LNCaP clone FGC (cell line): ENCODE data around the gene CEP85L.

Experiments used
- DNase-seq: peaks from one replicate; pipeline ENCODE4 v3.0.0-alpha.2; 2011; ENCODE audit warnings: low read depth
- H3K4me3 ChIP-seq: 2 replicates; pipeline ENCODE4 v1.5.1; 2011; ENCODE audit warnings: mild to moderate bottlenecking, low read depth, low read length, control low read depth
- TF ChIP-seq, protein P1 (sequence below): IDR thresholded peaks from 2 replicates; pipeline ENCODE4 v1.5.1; 2012; ENCODE audit warnings: mild to moderate bottlenecking; ENCODE audit not compliant: control insufficient read depth, insufficient read depth; ENCODE audit errors: extremely low read depth

Gene CEP85L

DNA sequence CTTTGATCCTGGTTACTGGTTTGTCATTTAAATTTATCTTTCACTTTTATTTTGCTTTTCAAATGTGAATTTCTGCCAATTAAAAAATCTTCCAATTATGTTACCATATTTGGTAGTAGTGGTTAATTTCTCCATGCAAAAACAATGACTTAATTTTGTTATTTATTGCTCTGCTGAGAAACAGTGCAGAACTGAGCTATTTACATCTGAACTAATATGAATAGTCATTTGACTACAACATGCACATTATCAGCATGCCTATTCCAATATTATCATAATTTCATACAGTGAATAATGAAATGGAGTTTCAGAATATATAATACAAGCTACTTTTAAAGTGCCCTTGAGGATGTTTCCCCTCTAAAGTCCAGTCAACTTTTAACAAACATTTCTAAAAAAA is 102.8 kb downstream of the CEP85L start:
- DNase-seq, result no peak
- TF ChIP-seq, protein P1, sequence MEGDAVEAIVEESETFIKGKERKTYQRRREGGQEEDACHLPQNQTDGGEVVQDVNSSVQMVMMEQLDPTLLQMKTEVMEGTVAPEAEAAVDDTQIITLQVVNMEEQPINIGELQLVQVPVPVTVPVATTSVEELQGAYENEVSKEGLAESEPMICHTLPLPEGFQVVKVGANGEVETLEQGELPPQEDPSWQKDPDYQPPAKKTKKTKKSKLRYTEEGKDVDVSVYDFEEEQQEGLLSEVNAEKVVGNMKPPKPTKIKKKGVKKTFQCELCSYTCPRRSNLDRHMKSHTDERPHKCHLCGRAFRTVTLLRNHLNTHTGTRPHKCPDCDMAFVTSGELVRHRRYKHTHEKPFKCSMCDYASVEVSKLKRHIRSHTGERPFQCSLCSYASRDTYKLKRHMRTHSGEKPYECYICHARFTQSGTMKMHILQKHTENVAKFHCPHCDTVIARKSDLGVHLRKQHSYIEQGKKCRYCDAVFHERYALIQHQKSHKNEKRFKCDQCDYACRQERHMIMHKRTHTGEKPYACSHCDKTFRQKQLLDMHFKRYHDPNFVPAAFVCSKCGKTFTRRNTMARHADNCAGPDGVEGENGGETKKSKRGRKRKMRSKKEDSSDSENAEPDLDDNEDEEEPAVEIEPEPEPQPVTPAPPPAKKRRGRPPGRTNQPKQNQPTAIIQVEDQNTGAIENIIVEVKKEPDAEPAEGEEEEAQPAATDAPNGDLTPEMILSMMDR, result no peak
- no peak overlapping the region for H3K4me3 ChIP-seq

DNA sequence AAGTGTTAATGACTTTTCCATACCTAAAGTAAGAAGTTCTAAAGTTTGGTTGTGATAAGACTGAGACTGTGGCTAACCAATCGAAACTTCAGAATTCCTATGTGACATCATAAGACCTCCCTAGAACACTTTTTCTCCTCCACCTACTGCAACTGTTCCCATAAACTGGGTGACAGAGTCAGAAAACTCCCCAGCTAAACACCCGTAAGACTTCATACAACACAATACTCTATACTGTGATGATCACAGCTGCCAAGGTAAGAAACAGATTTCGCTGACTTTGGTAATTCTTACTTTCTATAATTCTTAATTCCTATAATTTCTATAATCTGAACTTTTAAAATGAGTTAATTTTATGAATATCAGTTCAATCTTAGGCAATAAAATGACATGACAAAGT is 103.3 kb downstream of the CEP85L start, which contains the start of gene PLN:
Gene PLN, plus strand, starts transcription at position 161 of the 400 bp plus-strand sequence. CDS start 10,626 bp downstream, outside the sequence.
- TF ChIP-seq, protein P1, result no peak

DNA sequence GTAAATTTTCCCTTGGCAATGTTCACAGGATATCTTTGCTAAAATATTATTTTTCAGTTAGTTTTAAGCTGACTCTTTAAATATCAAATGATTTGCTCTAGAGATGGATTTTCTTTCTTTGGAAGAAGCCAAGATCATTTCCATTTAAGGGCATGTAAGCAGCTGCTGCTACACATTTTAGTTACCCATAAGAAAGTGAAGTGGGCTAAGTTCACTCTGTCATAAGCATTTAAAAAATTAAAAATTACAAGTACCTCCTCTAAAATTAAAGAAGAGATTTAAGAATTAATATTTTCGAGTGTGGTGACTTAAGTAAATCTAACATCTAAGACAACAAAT is 104.5 kb downstream of the CEP85L start:
- no peak overlapping the region for H3K4me3 ChIP-seq
- TF ChIP-seq, protein P1, result no peak
- DNase-seq, result no peak

More for the DNA sequence above, 103.3 kb downstream of the CEP85L start, which contains the start of gene PLN:
- no peak for DNase-seq
- no peak within 1 kb of the TSS for H3K4me3 ChIP-seq

DNA sequence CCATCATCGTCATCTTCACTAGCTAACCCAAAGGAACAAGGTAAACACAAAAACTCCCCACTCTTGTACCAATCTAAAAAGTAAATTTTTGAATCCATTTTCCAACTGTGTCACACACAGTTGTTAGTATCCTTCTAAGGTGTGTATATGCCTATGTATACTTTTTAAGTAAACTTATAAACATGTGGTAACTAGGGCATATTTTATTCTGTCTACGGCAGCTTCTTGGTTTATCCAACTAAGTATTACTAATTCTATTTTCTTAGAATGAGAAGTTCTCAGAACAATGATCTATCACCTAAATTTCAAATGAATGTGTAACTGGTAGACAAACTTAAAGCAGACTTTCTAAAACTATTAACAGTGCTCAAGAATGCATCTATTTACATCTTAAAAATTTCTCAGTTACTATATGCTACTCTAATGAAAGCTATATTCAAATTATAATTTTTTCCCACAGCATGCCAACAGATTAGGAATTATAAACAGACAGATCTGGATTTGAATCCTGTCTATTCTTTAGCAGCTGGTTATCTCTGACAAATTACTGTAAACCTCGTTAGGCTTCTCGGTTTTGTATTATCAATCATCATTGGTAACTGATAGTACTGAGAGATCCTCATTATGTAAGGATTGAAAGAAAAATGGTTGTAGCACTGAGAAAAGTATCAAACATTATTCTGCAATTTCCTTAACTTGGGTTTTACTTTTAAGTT is 105.1 kb downstream of the CEP85L start:
- no peak for DNase-seq
- no peak overlapping the region for H3K4me3 ChIP-seq
- TF ChIP-seq, protein P1, result no peak

DNA sequence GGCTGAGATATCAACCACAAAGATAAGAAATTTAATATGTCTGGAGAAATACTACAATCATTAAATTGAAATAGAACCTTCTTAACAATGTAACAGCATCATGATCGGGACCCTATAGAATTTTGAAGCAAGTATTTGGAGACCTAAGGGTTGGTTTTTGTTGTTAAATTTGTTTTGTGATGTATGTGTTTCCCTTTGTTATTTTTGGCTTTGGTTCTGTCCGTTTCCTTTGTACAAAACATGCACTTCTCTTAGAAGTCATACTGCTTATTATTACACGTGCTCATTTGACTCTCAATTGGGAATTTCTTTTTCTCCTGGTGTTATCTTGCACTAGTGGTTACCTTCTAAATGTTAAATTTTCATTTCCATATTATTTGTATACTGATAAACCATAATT is 107.3 kb downstream of the CEP85L start:
- no peak for DNase-seq
- H3K4me3 ChIP-seq, result no peak overlapping the region
- TF ChIP-seq, protein P1, result no peak

DNA sequence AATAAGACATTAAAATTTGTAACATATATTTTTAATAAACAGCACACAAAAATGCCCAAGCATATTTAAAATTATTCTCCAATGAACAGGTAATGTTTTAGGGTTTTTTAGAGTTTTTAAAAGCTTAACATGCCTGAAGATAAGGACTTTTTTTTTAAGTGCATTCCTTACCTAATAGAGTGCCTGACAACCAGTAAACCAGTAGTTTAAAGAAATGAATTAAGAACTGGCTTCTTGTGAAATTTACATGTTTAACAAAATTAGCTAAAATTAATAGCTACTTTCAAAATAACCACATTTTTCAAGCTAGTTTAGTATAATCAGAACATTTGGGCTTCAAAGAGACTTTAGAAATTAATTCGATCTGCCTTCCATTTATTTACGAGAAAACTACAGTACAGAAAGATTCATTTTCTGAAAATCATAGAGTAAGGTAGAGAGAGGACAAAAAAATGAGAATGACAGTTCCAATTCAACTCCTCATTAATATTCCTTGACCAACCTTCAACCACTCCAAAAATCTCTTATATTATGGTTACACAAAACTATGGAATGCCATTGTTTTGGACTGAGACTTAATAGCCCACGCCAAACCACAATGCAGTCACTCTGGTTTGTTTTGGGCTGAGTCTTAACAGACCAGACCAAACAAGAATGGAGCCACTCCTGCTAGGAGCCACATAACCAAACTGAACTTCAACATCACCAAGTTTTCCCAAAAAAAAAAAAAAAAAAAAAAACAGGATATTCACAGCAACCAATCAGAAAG is 109.0 kb downstream of the CEP85L start:
- no peak for DNase-seq
- TF ChIP-seq, protein P1, result no peak
- no peak overlapping the region for H3K4me3 ChIP-seq
